Keratinocyte (primary cell): ENCODE data around the gene SYNM. TPM values are rescaled to one million over a fixed set of nuclear protein-coding genes. Genes with fewer than 3 reads are reported as not detected.

Experiments
- DNase-seq: peaks from one replicate; pipeline ENCODE4 v3.0.0-alpha.2; 2011; ENCODE audit warnings: low read depth, missing footprints, low spot score
- FAIRE-seq: peaks from 2 replicates; lab custom pipeline; 2011; peaks lifted over from hg19 to GRCh38; lab: Jason Lieb, UNC
- H2AFZ ChIP-seq: 2 replicates; pipeline ENCODE4 v1.6.0; 2012; ENCODE audit warnings: low read length, control low read depth, inconsistent platforms; ENCODE audit not compliant: control insufficient read depth
- H3K27ac ChIP-seq: 2 replicates; pipeline ENCODE4 v1.5.1; 2011; ENCODE audit warnings: low read length; ENCODE audit not compliant: control insufficient read depth, insufficient read depth
- H3K27me3 ChIP-seq: 3 replicates; pipeline ENCODE4 v1.6.0; 2011; ENCODE audit warnings: low read length; ENCODE audit not compliant: control insufficient read depth, insufficient read depth; ENCODE audit errors: extremely low read depth
- H3K36me3 ChIP-seq, 2 experiments: 2 replicates in 1 of 2; 3 replicates in 1 of 2; pipeline ENCODE4 v1.5.1; 2011; ENCODE audit warnings: low read length in 2 of 2, mild to moderate bottlenecking in 1 of 2; ENCODE audit not compliant: control insufficient read depth in 2 of 2, insufficient read depth in 2 of 2; ENCODE audit errors: extremely low read depth in 1 of 2
- H3K4me1 ChIP-seq: 3 replicates; pipeline ENCODE4 v1.5.1; 2011; ENCODE audit warnings: low read length; ENCODE audit not compliant: control insufficient read depth, insufficient read depth; ENCODE audit errors: extremely low read depth
- H3K4me2 ChIP-seq: 3 replicates; pipeline ENCODE4 v1.6.0; 2011; ENCODE audit warnings: low read depth, low read length; ENCODE audit not compliant: control insufficient read depth, insufficient read depth; ENCODE audit errors: extremely low read depth
- H3K4me3 ChIP-seq, 3 experiments: fragments of 200-600 bp in 1 of 3; sonication (generic) in 1 of 3; 2 replicates in 2 of 3; 3 replicates in 1 of 3; pipeline ENCODE4 v1.5.1; 2011 to 2016; ENCODE audit warnings: low read length in 3 of 3, mild to moderate bottlenecking in 3 of 3, control low read depth in 2 of 3, inconsistent platforms in 1 of 3, low read depth in 1 of 3, mixed read lengths in 1 of 3, mixed run types in 1 of 3, moderate library complexity in 1 of 3; ENCODE audit not compliant: control insufficient read depth in 2 of 3, insufficient read depth in 2 of 3; ENCODE audit errors: extremely low read depth in 1 of 3
- H3K79me2 ChIP-seq: 2 replicates; pipeline ENCODE4 v1.6.0; 2012; ENCODE audit warnings: low read length; ENCODE audit not compliant: control insufficient read depth, insufficient read depth
- H3K9ac ChIP-seq: 3 replicates; pipeline ENCODE4 v1.6.0; 2011; ENCODE audit warnings: low read length; ENCODE audit not compliant: control insufficient read depth, insufficient read depth; ENCODE audit errors: extremely low read depth
- H3K9me1 ChIP-seq: 3 replicates; pipeline ENCODE4 v1.6.0; 2011; ENCODE audit warnings: low read length; ENCODE audit not compliant: control insufficient read depth, insufficient read depth; ENCODE audit errors: extremely low read depth
- H3K9me3 ChIP-seq: 2 replicates; pipeline ENCODE4 v1.5.1; 2012; ENCODE audit warnings: low read depth, low read length; ENCODE audit not compliant: control insufficient read depth
- H4K20me1 ChIP-seq: 3 replicates; pipeline ENCODE4 v1.6.0; 2011; ENCODE audit warnings: low read length; ENCODE audit not compliant: control insufficient read depth, insufficient read depth; ENCODE audit errors: extremely low read depth
- CTCF ChIP-seq, 3 experiments: IDR thresholded peaks in 1 of 3; conservative IDR thresholded peaks in 1 of 3; optimal IDR thresholded peaks in 1 of 3; 2 replicates in 2 of 3; 3 replicates in 1 of 3; pipeline versions ENCODE3 to v1.5.1; 2011; ENCODE audit warnings: low read length in 3 of 3, mild to moderate bottlenecking in 3 of 3, moderate library complexity in 2 of 3, control low read depth in 1 of 3, inconsistent platforms in 1 of 3; ENCODE audit not compliant: insufficient read depth in 2 of 3; ENCODE audit errors: extremely low read depth in 1 of 3
- EZH2 ChIP-seq: IDR thresholded peaks from one replicate; pipeline ENCODE4 v1.6.1; 2012; ENCODE audit warnings: inconsistent platforms, mild to moderate bottlenecking, low read length, moderate library complexity
- dilution Hi-C: fragments of 300-500 bp; cut with MboI; formaldehyde crosslinking; loops from one replicate; pipeline ENCODE4 v1.7.0; 2020; ENCODE audit warnings: low sequenced_read_pairs; ENCODE audit not compliant: extremely low pct_ligation_motif_present
- polyA plus RNA-seq, 5 experiments: library from polyadenylated mRNA; depleted of rRNA in 3 of 5; stranded (reverse) in 3 of 5; stranded (forward) in 1 of 5; unstranded in 1 of 5; fragments of >200 nt; gene quantifications; 1 replicate in 1 of 5; 2 replicates in 3 of 5; 3 replicates in 1 of 5; pipeline versions ENCODE4 v1.2.1 to v1.2.3, GENCODE V29; 2011 to 2012; ENCODE audit warnings: missing spikeins in 2 of 5, low read depth in 1 of 5, low replicate concordance in 1 of 5

SYNM gene
- polyA plus RNA-seq, 1 donor (not counting 4 experiments of a cell fraction or from before 2014, with no cell fraction given), result 0.09 TPM

- no peak for FAIRE-seq
- Histone ChIP-seq H3K4me2 (no peak overlapping the region), H3K9ac (no peak overlapping the region), H3K27me3 (no peaks in the 10 kb centered on the region), H3K4me1 (no peaks in the 10 kb centered on the region), H4K20me1 (no peaks in the 10 kb centered on the region), H3K79me2 (no peaks in the 10 kb centered on the region), H3K9me1 (no peaks in the 10 kb centered on the region), H2AFZ (no peak overlapping the region), H3K36me3 (peaks cover 0 to 6% of the 10 kb centered on the region in 2 experiments), H3K4me3 (no peak overlapping the region), H3K9me3 (no peaks in the 10 kb centered on the region), H3K27ac (no peak overlapping the region)
- no peak for DNase-seq
- dilution Hi-C loops, result no loop called here
- TF ChIP-seq CTCF (optimal IDR thresholded peaks at IDR 0.05 in 1 of 3, IDR thresholded peaks at IDR 0.05 in 1 of 3, conservative IDR thresholded peaks at IDR 0.05 in 1 of 3; ENCODE audit: extremely low read depth in 1 of 3, insufficient read depth in 2 of 3, low read length in 3 of 3), result no peak
- TF ChIP-seq EZH2, result no peak
Measured at GRCh38 chr15:99142562-99142961, 37.7 kb downstream of the SYNM start.

GRCh38 chr15:99143242-99143641, 38.4 kb downstream of the SYNM start:
- Histone ChIP-seq H3K27me3 (no peaks in the 10 kb centered on the region), H3K36me3 (peaks cover 0 to 6% of the 10 kb centered on the region in 2 experiments), H3K27ac (no peak overlapping the region), H3K4me1 (no peaks in the 10 kb centered on the region), H3K4me3 (no peak overlapping the region), H2AFZ (no peak overlapping the region), H3K4me2 (no peak overlapping the region), H3K9me3 (no peaks in the 10 kb centered on the region), H3K9ac (no peak overlapping the region), H3K9me1 (no peaks in the 10 kb centered on the region), H4K20me1 (no peaks in the 10 kb centered on the region), H3K79me2 (no peaks in the 10 kb centered on the region)
- TF ChIP-seq EZH2, result no peak
- no peak for TF ChIP-seq CTCF (optimal IDR thresholded peaks at IDR 0.05 in 1 of 3, IDR thresholded peaks at IDR 0.05 in 1 of 3, conservative IDR thresholded peaks at IDR 0.05 in 1 of 3; ENCODE audit: extremely low read depth in 1 of 3, insufficient read depth in 2 of 3, low read length in 3 of 3)
- FAIRE-seq (no peak), DNase-seq (no peak)
- dilution Hi-C loops, result no loop called here
